Suprapubic skin (tissue), 4 donors: ENCODE results near the gene PPP4C. TPM values are rescaled to one million over a fixed set of nuclear protein-coding genes. Genes with fewer than 3 reads are reported as not detected.
"Not testable (repeated sequence)": the region's sequence is repeated elsewhere in the genome, so short reads cannot be mapped to it uniquely, and the experiment has no call there.

Experiments
- DNase-seq, 2 donors: peaks; one replicate each; pipeline ENCODE4 v3.0.0-alpha.2; 2019; ENCODE audit warnings: low spot score in 2 of 2
- H3K27ac ChIP-seq: fragments of 200-600 bp; sonication (generic); one replicate; pipeline ENCODE4 v1.5.1; 2019
- H3K27me3 ChIP-seq: fragments of 200-600 bp; sonication (generic); one replicate; pipeline ENCODE4 v1.5.1; 2019
- H3K36me3 ChIP-seq: fragments of 200-600 bp; sonication (generic); one replicate; pipeline ENCODE4 v1.5.1; 2019
- H3K4me1 ChIP-seq: fragments of 200-600 bp; sonication (generic); one replicate; pipeline ENCODE4 v1.5.1; 2019
- H3K4me3 ChIP-seq: fragments of 200-600 bp; sonication (generic); one replicate; pipeline ENCODE4 v1.5.1; 2019; ENCODE audit warnings: mild to moderate bottlenecking
- H3K9me3 ChIP-seq: fragments of 200-600 bp; sonication (generic); one replicate; pipeline ENCODE4 v1.5.1; 2019
- EP300 ChIP-seq: sonication (generic); formaldehyde crosslinking; IDR thresholded peaks from one replicate; pipeline ENCODE4 v1.6.1; 2017; ENCODE audit warnings: antibody characterized with exemption
- POLR2A ChIP-seq, 2 donors: fragments of 450-650 bp; IDR thresholded peaks; one replicate each; pipeline ENCODE4 v1.6.1; 2017; ENCODE audit warnings: antibody characterized with exemption in 2 of 2, mild to moderate bottlenecking in 2 of 2, moderate library complexity in 2 of 2
- POLR2AphosphoS5 ChIP-seq, 3 donors: sonication (generic); formaldehyde crosslinking; IDR thresholded peaks; one replicate each; pipeline ENCODE4 v1.6.1; 2017; ENCODE audit warnings: antibody characterized with exemption in 3 of 3
- WGBS: methylation state at CpG from one replicate; pipeline ENCODE4 v1.1.5; 2018; 5-methylcytosine and 5-hydroxymethylcytosine counted together
- total RNA-seq, 4 donors: library from RNA; depleted of rRNA; stranded (reverse); fragments of >200 nt; gene quantifications; one replicate each; pipeline ENCODE4 v1.1.0, GENCODE V29; 2016
- TF ChIP-seq, protein P1 (sequence below), 2 donors: fragments of 200-600 bp in 1 of 2; fragments of 450-650 bp in 1 of 2; sonication (generic) in 1 of 2; IDR thresholded peaks; one replicate each; pipeline ENCODE4 v1.5.1; 2016 to 2019; ENCODE audit warnings: antibody characterized with exemption in 2 of 2, mild to moderate bottlenecking in 1 of 2, moderate library complexity in 1 of 2

PPP4C gene
- total RNA-seq, 4 donors from 2014 or later, result 52.0 to 66.0 (median 61.2) TPM

DNA sequence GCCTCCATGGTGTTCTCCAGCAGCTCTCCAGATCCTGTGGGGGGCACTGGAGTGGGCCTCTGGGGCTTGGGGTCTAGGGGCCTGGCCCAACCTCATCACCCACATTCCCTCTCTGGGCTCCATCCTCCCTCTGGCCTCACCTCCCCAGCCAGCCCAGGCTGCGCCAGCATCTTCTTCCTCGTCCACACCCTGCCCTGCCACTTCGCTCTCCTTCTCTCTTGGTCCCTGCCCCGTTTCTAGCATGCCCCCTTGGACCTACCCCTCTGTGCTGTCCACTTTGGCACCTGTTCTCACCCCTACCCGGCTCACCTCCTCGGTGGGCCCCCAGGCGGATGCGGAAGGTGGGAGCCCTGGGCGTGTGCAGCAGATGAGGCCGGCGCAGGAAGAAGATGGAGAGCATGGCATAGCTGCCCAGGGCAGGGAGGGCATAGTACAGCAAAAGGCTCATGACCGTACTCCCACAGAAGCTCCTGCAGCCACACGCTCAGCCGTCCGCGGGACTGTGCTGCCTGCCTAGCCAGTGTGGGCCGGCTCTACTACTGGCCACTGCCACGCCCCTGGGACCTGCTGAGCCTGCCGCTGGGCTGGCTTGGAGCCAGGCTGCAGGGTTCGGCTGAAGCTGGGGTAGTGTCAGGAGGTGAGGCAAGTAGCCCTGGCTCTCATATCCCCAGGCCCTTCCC is 37.4 kb downstream of the PPP4C start, which contains the start of gene GDPD3:
Gene GDPD3, minus strand, starts transcription at position 507 of the 680 bp plus-strand sequence. Its CDS starts 59 bp downstream, at position 448.
- WGBS, result 91% methylated on average over 13 of the region's 20 CpGs
- TF ChIP-seq, protein P1, sequence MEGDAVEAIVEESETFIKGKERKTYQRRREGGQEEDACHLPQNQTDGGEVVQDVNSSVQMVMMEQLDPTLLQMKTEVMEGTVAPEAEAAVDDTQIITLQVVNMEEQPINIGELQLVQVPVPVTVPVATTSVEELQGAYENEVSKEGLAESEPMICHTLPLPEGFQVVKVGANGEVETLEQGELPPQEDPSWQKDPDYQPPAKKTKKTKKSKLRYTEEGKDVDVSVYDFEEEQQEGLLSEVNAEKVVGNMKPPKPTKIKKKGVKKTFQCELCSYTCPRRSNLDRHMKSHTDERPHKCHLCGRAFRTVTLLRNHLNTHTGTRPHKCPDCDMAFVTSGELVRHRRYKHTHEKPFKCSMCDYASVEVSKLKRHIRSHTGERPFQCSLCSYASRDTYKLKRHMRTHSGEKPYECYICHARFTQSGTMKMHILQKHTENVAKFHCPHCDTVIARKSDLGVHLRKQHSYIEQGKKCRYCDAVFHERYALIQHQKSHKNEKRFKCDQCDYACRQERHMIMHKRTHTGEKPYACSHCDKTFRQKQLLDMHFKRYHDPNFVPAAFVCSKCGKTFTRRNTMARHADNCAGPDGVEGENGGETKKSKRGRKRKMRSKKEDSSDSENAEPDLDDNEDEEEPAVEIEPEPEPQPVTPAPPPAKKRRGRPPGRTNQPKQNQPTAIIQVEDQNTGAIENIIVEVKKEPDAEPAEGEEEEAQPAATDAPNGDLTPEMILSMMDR (IDR thresholded peaks at IDR 0.05), result no peak
- no peak for TF ChIP-seq EP300
- TF ChIP-seq POLR2AphosphoS5 (IDR thresholded peaks at IDR 0.05), result no peak
- TF ChIP-seq POLR2A (IDR thresholded peaks at IDR 0.05), result no peak
- peaks cover 85% of the 10 kb centered on the region for H3K36me3 ChIP-seq
- no peak for DNase-seq
- no peaks in the 10 kb centered on the region for H3K27me3 ChIP-seq
- H3K9me3 ChIP-seq, result no peaks in the 10 kb centered on the region
- H3K4me1 ChIP-seq, result peaks cover 19% of the 10 kb centered on the region
- H3K27ac ChIP-seq, result no peak within 1 kb of the TSS
- no peak within 1 kb of the TSS for H3K4me3 ChIP-seq

DNA sequence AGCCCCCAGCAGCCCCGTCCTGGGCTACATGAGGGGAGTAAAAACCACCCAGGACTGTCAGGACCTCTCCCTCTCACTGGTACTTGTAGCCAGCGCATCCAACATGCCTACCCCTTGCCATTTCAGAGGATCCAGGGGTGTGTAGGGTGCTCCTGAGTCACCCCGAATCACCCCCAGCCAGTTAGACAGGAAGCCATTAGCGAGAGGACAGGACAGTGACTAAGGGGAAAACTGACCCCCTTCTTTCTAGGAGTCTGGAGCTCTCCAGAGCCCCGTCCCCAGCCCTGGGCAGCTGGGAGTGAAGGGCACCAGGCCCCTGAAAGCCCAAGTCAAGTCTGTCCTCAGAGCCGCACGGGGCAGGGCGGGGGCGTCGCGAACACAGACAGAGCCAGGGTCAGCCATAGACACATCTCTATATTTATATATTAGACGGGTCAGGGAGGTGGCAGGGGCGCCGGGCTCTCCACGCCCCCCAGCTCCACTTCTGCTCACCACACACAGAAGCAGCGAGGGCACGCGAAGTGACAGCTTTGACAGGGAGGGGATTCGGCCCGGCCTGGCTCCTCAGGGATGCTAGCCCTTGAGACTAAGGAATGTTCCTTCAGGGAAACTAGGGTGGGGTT is 38.0 kb downstream of the PPP4C start:
- no peak overlapping the region for H3K27ac ChIP-seq
- no peaks in the 10 kb centered on the region for H3K27me3 ChIP-seq
- DNase-seq, result no peak
- H3K36me3 ChIP-seq, result peaks cover 84% of the 10 kb centered on the region
- no peaks in the 10 kb centered on the region for H3K9me3 ChIP-seq
- TF ChIP-seq, protein P1 (IDR thresholded peaks at IDR 0.05), result no peak
- TF ChIP-seq POLR2AphosphoS5 (IDR thresholded peaks at IDR 0.05) (no peak), POLR2A (IDR thresholded peaks at IDR 0.05) (no peak), EP300 (no peak)
- H3K4me1 ChIP-seq, result peaks cover 19% of the 10 kb centered on the region
- WGBS, result 98% methylated on average over 7 of the region's 20 CpGs
- no peak overlapping the region for H3K4me3 ChIP-seq

DNA sequence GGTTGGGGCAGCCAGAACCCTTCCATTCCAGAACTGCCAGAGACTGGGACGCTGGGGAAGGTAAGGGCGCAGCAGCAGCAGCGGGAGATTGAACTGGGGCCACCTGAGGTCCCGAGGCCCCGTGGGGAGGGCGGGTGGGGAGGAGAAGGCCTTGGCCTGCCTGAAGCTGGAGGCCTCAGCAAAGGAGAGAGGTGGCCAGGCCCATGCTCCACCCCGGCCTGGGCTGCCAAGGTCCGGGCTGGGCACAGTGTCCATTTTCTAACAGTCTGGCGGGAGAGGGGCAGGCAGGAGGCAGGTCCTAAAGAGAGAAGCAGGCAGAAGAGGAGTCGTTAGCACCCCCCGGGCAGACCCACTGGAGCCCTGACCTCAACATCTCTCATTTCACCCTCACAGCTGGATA is 38.6 kb downstream of the PPP4C start:
- Histone ChIP-seq H3K4me3 (no peak overlapping the region), H3K9me3 (no peaks in the 10 kb centered on the region), H3K36me3 (peaks cover 87% of the 10 kb centered on the region), H3K4me1 (peaks cover 19% of the 10 kb centered on the region), H3K27ac (no peak overlapping the region), H3K27me3 (no peaks in the 10 kb centered on the region)
- TF ChIP-seq POLR2A (IDR thresholded peaks at IDR 0.05) (no peak), POLR2AphosphoS5 (IDR thresholded peaks at IDR 0.05) (no peak), EP300 (no peak)
- TF ChIP-seq, protein P1 (IDR thresholded peaks at IDR 0.05), result no peak
- no peak for DNase-seq
- WGBS, result 53% methylated on average over 2 of the region's 11 CpGs

DNA sequence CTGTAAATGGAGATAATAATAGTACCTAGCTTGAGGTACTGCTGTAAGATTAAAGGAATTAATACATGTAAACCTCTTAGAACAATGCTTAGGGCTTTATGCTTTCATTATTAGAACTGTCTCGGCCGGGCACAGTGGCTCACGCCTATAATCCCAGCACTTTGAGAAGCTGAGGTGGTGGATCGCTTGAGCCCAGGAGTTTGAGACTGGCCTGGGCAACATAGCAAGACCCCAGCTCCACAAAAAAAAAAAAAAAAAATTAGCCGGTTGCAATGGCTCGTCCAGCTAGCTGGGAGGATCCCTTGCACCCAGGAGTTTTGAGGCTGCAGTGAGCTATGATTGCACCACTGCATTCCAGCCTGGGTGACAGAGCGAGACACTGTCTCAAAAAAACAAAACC is 39.0 kb downstream of the PPP4C start:
- peaks cover 19% of the 10 kb centered on the region for H3K4me1 ChIP-seq

DNA sequence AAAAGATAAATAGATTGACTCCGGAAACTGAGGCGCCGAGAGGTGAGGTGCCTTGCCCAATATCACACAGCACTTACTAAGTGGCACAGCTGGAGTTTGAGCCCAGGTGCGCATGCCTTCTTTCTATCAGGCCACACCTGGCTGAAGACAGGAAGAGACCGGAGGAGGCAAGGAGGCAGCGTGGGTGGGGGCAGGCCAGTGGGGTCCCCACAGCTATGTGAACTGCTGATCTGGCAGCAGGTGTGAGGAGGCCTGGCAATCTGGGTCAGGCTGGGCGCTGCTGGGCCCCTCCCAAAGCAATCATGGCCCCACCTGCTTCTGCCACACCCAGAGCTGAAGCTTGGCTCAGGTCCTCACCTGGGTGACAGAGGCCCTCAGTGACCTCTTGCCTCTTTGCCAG is 39.4 kb downstream of the PPP4C start:
- TF ChIP-seq POLR2AphosphoS5 (IDR thresholded peaks at IDR 0.05), result no peak
- TF ChIP-seq, protein P1 (IDR thresholded peaks at IDR 0.05), result no peak
- no peak for TF ChIP-seq EP300
- no peak for TF ChIP-seq POLR2A (IDR thresholded peaks at IDR 0.05)
- Histone ChIP-seq H3K27ac (no peak overlapping the region), H3K36me3 (peaks cover 83% of the 10 kb centered on the region), H3K4me1 (peaks cover 19% of the 10 kb centered on the region), H3K4me3 (no peak overlapping the region), H3K27me3 (no peaks in the 10 kb centered on the region), H3K9me3 (no peaks in the 10 kb centered on the region)
- 68% methylated on average over 7 of the region's 7 CpGs for whole genome bisulfite sequencing
- no peak for DNase-seq

More for the DNA sequence above, 39.0 kb downstream of the PPP4C start:
- WGBS, result 81% methylated on average over 7 of the region's 7 CpGs
- peaks cover 87% of the 10 kb centered on the region for H3K36me3 ChIP-seq
- not testable (repeated sequence) for H3K9me3 ChIP-seq, H3K4me3 ChIP-seq, H3K27ac ChIP-seq, H3K27me3 ChIP-seq, DNase-seq
